Activated T-cell treated with anti-CD3 and anti-CD28 coated beads, Interleukin-2, amount 50 U/mL, for 72 hours (primary cell): ENCODE results near the gene PARP8. TPM values are rescaled to one million over a fixed set of nuclear protein-coding genes. Genes with fewer than 3 reads are reported as not detected.
A peak's percentile ranks its signal among the peaks of the same experiment; 100 is the strongest.

ENCODE experiments used
- ATAC-seq, 2 donors: fragments of 150-1000 bp; cut with Tn5 transposase; replicated peaks in 1 of 2; 2 replicates each; pipeline ENCODE4 v1.10.0; 2021; ENCODE audit warnings: moderate library complexity in 2 of 2, mild to moderate bottlenecking in 1 of 2
- DNase-seq, 2 donors: peaks; one replicate each; pipeline ENCODE4 v3.0.0; 2021 to 2022; ENCODE audit warnings: mixed read lengths in 1 of 2
- H3K27ac Mint-ChIP-seq: one replicate; pipeline ENCODE4 v1.8.0; 2022; ENCODE audit warnings: mild to moderate bottlenecking, moderate library complexity, mixed read lengths
- H3K27me3 Mint-ChIP-seq: one replicate; pipeline ENCODE4 v1.8.0; 2022; ENCODE audit warnings: low read depth, mixed read lengths
- H3K36me3 Mint-ChIP-seq, 2 donors: one replicate each; pipeline ENCODE4 v1.8.0; 2022; ENCODE audit warnings: mixed read lengths in 2 of 2, mild to moderate bottlenecking in 1 of 2; ENCODE audit not compliant: insufficient read depth in 2 of 2
- H3K4me1 Mint-ChIP-seq: one replicate; pipeline ENCODE4 v1.8.0; 2022; ENCODE audit warnings: low read depth, mixed read lengths
- H3K4me3 Mint-ChIP-seq, 2 donors: one replicate each; pipeline ENCODE4 v1.8.0; 2022; ENCODE audit warnings: mild to moderate bottlenecking in 2 of 2, mixed read lengths in 2 of 2, moderate library complexity in 2 of 2
- H3K9me3 Mint-ChIP-seq, 2 donors: one replicate each; pipeline ENCODE4 v1.8.0; 2022; ENCODE audit warnings: mixed read lengths in 2 of 2
- total RNA-seq, 2 donors: library from RNA; stranded (reverse); gene quantifications; one replicate each; pipeline ENCODE4 v1.2.3, GENCODE V29; 2022

The PARP8 gene
- total RNA-seq, 2 donors from 2014 or later = 53.3 to 61.0 TPM

DNA sequence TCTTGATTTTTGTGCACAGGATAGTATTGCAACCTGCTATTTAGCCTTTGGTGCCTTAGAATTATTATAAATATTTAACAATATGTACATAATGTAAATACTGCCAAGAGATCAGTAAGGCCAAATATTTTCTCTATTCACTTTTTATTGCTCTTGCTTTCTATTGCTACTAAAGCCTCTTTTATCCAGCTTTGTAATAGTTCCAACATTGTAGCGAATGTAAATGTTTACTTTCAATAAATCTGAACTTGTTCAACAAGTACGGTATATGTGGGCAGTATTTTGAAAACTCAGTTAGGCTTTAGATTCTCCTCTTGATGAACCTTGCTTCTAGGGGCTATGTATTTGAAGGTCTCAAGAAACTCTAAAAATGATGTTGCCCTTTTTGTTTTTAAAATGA, 179.8 kb downstream of the PARP8 start:
- Mint-ChIP-seq H3K27ac (no peak overlapping the region), H3K9me3 (no peaks in the 10 kb centered on the region), H3K36me3 (peaks cover 0 to 2% of the 10 kb centered on the region in 2 donors), H3K27me3 (no peaks in the 10 kb centered on the region), H3K4me1 (no peaks in the 10 kb centered on the region), H3K4me3 (no peak overlapping the region)
- ATAC-seq = no peak
- DNase-seq = no peak

DNA sequence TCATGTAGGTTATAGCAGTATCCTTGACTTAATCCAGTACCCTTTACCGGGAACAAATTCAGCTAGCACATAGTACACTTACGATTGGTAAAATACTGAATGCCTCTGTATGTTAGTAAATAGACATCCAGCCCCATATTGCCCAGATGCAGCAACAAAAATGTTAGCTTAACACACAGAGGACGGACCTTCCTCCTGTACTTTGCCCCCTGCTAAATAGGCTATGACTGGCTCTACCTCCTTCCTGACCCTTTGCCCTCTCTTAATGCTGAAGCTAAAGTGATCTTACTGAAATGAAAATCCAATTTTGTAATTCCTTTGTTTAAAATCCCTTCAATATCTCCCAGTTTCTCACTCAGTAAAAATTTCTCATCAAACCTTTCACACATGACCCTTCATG, 183.1 kb downstream of the PARP8 start:
- H3K36me3 Mint-ChIP-seq = no peaks in the 10 kb centered on the region
- H3K27me3 Mint-ChIP-seq = no peaks in the 10 kb centered on the region
- no peaks in the 10 kb centered on the region for H3K4me1 Mint-ChIP-seq
- H3K4me3 Mint-ChIP-seq = no peak overlapping the region
- H3K9me3 Mint-ChIP-seq = no peaks in the 10 kb centered on the region
- H3K27ac Mint-ChIP-seq = no peak overlapping the region
- ATAC-seq (no peak), DNase-seq (no peak)

DNA sequence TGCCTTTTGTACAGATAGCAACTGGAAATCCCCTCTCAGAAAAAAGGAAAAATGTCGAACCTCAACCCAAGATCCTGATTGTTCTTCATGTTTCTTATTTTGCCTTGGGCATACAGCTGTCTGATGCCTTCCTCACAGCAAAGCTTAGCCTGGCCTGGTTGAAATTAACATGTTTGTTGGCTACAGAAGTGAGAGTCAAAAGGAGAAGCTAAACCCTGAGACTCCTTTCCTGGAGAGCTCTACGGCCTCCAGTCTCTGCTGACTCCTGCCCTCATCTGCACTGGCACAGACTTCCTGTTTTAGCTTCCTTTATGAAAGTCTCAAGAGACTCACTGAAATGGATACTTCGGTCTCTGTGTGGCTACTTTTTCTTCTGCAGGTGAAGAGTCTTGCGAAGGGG, 186.7 kb downstream of the PARP8 start:
- H3K4me3 Mint-ChIP-seq = no peak overlapping the region
- no peaks in the 10 kb centered on the region for H3K36me3 Mint-ChIP-seq
- no peaks in the 10 kb centered on the region for H3K9me3 Mint-ChIP-seq
- H3K27me3 Mint-ChIP-seq = no peaks in the 10 kb centered on the region
- ATAC-seq (no peak), DNase-seq (no peak)
- no peaks in the 10 kb centered on the region for H3K4me1 Mint-ChIP-seq
- no peak overlapping the region for H3K27ac Mint-ChIP-seq

DNA sequence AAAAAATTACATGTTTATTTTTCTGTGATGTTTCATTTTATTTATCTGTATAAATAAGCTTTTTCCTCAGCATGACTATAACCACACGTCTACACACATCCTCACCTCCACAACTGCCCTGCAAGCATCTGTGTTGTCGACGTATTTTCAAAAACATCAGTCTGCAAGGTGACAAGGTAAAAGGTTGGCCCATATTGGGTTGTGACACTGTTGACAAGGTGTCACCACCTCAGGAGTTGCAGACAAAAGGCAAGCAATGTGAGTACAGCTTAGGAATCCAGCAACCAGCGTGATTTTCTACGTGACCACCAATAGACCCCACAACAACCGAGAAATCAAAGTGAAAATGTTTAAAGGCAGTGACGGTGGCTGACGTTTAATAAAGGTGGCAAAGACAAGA, 187.6 kb downstream of the PARP8 start:
- Mint-ChIP-seq H3K9me3 (no peaks in the 10 kb centered on the region), H3K4me3 (no peak overlapping the region), H3K27ac (peak overlapping the region; percentile 44), H3K4me1 (no peaks in the 10 kb centered on the region), H3K36me3 (no peaks in the 10 kb centered on the region), H3K27me3 (no peaks in the 10 kb centered on the region)
- ATAC-seq = no peak
- DNase-seq = no peak

DNA sequence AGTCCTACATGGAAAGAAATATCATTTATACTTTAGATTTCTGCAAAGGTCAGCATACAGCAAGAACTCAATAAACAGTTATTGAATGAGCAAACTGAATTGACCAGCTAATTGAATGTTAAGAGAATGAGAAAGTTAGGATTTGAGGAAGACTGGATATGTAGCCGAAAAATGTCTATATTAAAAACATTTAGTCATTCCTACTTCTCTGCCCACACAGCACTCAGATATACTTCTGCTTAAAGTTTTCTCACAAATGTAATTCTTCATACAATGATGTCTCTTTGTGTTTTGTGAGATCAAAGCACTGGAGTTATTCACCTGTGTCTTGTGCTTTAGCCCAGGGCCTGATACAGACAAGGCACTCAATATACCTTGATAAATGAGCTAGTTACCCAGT, 188.6 kb downstream of the PARP8 start:
- no peak for ATAC-seq
- Mint-ChIP-seq H3K9me3 (no peaks in the 10 kb centered on the region), H3K27me3 (no peaks in the 10 kb centered on the region)

DNA sequence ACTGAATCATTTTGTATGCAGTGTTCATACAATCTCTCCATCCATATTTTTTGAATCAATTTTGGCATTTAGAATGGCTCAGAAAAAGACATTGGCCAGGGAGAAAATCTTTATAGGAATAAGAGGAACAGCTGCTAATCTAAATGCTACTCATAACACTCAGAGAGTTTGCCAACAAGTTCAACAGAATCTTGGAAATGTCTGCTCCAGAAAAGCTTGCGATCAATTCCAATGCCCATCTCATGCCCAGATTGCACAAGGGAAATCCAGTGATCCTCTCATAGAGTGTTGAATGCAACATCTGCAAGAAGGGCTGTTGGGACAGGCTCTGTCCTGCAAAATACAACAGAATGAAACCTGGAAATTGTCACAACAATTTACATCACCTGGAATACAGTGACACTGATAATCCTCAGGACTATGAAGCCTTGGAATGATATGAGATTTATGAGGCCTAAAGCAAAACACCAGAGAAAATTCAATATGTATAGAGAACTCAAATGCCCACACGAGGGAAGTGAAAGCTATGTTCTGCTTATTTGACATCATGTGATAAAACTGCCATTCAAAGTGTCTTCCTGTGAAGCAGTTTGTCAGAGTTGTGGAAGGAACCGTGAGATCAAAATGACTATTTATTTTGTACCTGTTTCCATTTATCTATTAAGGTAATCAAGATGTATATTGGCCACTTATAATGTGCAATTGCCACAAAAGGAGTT, 190.1 kb downstream of the PARP8 start:
- ATAC-seq = no peak
- Mint-ChIP-seq H3K27ac (peak overlapping the region; percentile 11), H3K36me3 (no peaks in the 10 kb centered on the region), H3K4me3 (no peak overlapping the region), H3K4me1 (no peaks in the 10 kb centered on the region), H3K9me3 (no peaks in the 10 kb centered on the region), H3K27me3 (no peaks in the 10 kb centered on the region)
- no peak for DNase-seq

More for the DNA sequence above, 188.6 kb downstream of the PARP8 start:
- DNase-seq = no peak
- Mint-ChIP-seq H3K36me3 (no peaks in the 10 kb centered on the region), H3K27ac (peak overlapping the region; percentile 50), H3K4me3 (no peak overlapping the region), H3K4me1 (no peaks in the 10 kb centered on the region)

DNA sequence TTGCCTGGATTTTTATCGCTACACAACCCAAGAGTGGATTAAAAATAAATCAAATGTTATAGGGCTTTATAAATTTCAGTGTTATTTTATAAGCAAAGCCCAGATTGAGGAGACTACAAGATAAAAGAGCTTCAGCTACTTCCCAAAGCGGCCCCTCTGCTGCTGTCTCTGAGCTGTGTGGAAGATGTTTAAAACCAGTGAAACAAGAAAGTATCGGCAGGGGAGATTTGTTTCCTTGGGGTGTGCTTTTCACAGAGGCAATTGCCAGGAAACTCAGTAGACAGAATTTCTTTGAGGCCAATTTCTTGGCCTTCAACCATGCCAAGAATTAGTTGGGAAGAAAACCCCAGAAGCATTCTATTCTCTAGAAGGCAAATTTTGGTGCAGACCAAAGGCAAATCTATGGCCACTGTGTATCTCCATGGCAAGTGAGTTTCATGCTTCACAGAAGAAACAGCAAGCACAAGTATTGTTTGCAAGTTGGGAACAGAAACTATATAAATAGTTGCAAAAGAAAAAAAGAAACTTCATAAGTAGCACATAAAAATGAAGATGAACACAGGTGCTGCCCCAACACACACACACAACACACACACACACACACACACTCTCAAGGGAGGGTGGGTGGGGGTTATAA, 197.2 kb downstream of the PARP8 start:
- peaks cover 10% of the 10 kb centered on the region for H3K27me3 Mint-ChIP-seq
- H3K36me3 Mint-ChIP-seq = no peaks in the 10 kb centered on the region
- H3K9me3 Mint-ChIP-seq = no peaks in the 10 kb centered on the region
- DNase-seq = no peak
- no peak for ATAC-seq
- no peak overlapping the region for H3K4me3 Mint-ChIP-seq
- no peak overlapping the region for H3K27ac Mint-ChIP-seq
- no peaks in the 10 kb centered on the region for H3K4me1 Mint-ChIP-seq

DNA sequence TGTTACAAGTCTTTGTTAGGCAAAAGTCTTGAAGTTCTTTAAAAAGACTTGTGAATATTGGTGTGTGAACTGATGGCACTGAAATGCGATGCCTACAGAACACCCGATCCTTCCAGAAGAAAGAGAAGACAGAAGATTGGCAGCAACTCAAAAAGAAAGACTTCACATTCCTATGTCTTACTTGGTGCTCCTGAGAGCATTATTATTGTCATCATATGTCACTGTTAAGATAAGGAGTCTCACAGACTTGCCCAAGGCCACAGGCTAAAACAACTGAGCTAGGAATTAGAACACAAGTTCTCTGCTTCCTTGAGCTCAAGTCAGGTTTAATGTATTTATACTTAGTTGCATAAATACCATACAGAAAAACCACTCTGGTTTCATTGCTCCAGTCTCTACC, 198.0 kb downstream of the PARP8 start:
- H3K27ac Mint-ChIP-seq = no peak overlapping the region
- H3K27me3 Mint-ChIP-seq = peaks cover 15% of the 10 kb centered on the region
- no peak for DNase-seq
- H3K36me3 Mint-ChIP-seq = no peaks in the 10 kb centered on the region
- H3K4me3 Mint-ChIP-seq = no peak overlapping the region
- H3K4me1 Mint-ChIP-seq = no peaks in the 10 kb centered on the region
- H3K9me3 Mint-ChIP-seq = no peaks in the 10 kb centered on the region
- no peak for ATAC-seq

DNA sequence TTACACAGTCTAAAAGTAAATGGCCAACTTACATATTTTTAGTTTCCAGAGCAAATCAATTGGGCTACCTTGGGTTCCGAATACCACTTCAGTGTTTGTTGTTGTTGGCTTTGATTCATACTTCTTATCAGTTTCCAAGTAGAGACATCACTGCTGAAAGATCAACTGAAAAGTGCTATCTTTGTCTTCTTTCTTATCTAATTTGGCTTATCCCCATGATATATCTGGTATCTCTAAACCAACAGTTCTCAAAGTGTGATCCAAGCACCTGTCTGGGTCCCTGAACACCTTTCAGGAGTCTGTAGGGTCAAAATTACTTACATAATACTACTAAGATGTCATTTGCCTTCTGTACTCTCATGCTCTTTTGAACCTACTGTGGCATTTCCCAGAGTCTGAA, 200.0 kb downstream of the PARP8 start:
- Mint-ChIP-seq H3K27ac (no peak overlapping the region), H3K36me3 (no peaks in the 10 kb centered on the region), H3K27me3 (peaks cover 27% of the 10 kb centered on the region), H3K4me3 (no peak overlapping the region), H3K4me1 (no peaks in the 10 kb centered on the region), H3K9me3 (no peaks in the 10 kb centered on the region)
- DNase-seq (no peak), ATAC-seq (no peak)

DNA sequence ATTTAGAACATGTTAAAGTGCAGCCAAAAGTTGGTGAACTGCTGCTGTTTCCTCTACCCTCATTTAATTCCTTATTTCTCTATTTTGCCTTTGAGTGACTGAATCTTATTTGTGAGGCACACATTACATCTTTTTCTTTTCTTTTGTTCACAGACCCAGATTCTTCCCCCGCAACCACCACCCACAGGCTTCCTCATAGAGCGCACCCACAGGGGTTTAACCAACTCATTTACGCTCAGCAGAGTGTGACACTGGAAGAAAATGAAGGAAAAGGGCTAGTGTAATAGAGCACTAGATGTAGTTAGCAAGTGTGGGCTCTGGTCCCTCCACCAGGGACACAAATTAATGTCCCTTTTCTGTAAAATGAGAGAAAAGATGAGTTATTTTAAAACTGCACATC, 200.7 kb downstream of the PARP8 start:
- no peak for DNase-seq
- Mint-ChIP-seq H3K9me3 (no peaks in the 10 kb centered on the region), H3K36me3 (no peaks in the 10 kb centered on the region), H3K4me3 (no peak overlapping the region), H3K27ac (no peak overlapping the region), H3K4me1 (no peaks in the 10 kb centered on the region), H3K27me3 (peaks cover 27% of the 10 kb centered on the region)
- no peak for ATAC-seq

DNA sequence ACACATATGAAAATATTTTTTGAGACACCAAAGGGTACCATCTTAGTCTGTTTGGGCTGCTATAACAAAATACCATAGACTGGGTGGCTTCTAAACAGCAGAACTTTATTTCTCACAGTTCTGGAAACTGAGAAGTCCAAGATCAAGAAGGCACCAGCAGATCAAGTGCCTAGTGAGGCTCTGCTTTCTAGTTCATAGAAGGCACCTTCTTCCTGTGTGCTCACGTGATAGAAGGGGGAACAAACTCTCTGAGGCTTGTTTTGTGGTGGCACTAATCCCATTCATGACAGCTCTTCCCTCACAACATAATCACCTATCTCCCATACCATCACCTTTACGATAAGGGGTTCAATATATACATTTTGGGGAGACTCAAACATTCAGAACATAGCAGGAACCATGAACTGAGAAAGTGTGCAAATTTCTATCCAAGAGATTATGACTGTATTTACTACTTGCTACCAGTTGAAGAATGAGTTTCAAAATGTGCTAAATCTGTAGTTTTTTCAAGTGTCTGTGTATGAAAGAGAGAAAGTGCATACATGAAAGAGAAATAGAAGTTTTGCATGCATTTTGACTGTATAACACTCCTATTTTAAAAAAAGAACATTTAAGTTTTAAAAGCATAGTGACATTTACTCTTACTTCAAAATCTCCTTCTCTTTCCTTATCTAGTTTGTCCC, 207.3 kb downstream of the PARP8 start:
- no peaks in the 10 kb centered on the region for H3K9me3 Mint-ChIP-seq
- no peaks in the 10 kb centered on the region for H3K36me3 Mint-ChIP-seq
- ATAC-seq = no peak
- no peak for DNase-seq
- peaks cover 22% of the 10 kb centered on the region for H3K27me3 Mint-ChIP-seq
- H3K4me1 Mint-ChIP-seq = peaks cover 8% of the 10 kb centered on the region
- no peak overlapping the region for H3K4me3 Mint-ChIP-seq
- no peak overlapping the region for H3K27ac Mint-ChIP-seq

DNA sequence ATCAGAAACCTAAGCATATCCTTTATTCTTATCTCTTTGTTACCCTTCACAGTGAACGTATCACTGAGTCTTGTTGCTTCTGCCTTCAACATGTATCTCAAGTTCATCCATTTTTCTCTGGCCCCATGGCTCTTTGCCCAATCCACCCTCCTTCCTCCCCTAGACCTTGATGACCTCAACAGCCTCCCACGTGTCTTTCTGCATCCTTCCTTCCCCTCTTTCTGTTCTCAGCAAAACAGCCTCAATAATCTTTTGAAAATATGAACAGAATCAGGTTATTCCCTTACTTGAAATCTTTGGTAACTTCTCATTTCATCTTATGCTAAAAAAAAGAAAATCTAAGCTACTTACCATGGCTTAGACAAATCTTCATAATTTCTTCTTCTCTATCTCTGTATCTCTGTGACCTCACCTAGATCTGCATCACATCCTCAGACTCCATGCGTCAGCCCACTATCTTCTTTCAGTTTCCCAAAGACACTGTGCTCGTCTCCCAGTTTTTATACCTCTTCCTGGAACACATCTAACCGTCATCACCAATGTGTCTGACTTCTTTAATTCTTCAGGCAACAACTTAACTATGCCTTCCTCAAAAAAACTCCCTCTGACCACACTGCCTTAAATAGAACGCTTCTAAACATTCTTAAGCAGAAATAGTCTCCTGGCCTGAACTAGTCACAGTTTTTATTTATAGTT, 208.0 kb downstream of the PARP8 start:
- H3K9me3 Mint-ChIP-seq = no peaks in the 10 kb centered on the region
- peaks cover 22% of the 10 kb centered on the region for H3K27me3 Mint-ChIP-seq
- H3K4me1 Mint-ChIP-seq = peaks cover 8% of the 10 kb centered on the region
- peak in 1 of 2 donors; percentile 26 for ATAC-seq
- no peak overlapping the region for H3K27ac Mint-ChIP-seq
- peak overlapping the region in 1 of 2 donors; percentile 42 for H3K4me3 Mint-ChIP-seq
- no peaks in the 10 kb centered on the region for H3K36me3 Mint-ChIP-seq
- no peak for DNase-seq

DNA sequence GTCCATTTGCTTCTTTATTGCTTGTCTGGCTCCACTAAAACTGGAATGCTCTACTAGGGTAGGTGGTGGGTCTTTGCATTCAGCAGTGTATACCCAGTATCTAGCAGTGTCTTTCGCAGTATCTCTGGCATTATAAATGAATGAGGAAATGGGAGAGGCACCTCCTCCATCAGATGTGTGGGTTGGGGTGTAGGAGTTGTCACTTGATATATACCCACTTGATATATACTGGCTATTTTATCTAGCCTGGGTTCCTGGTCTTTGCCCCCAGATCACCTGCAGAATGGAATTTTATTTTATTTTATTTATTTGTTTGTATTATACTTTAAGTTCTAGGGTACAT, 208.5 kb downstream of the PARP8 start:
- peaks cover 20% of the 10 kb centered on the region for H3K27me3 Mint-ChIP-seq
- no peak overlapping the region for H3K27ac Mint-ChIP-seq
- ATAC-seq = no peak
- no peak for DNase-seq
- peak overlapping the region in 1 of 2 donors; percentile 42 for H3K4me3 Mint-ChIP-seq
- peaks cover 9% of the 10 kb centered on the region for H3K4me1 Mint-ChIP-seq
- no peaks in the 10 kb centered on the region for H3K9me3 Mint-ChIP-seq
- no peaks in the 10 kb centered on the region for H3K36me3 Mint-ChIP-seq
